ENCODE data around the gene PDLIM4.

Gene PDLIM4

GRCh38 chr5:132308701-132309100, 51.2 kb downstream of the PDLIM4 start:
- no peak overlapping the region for H3K4me3 ChIP-seq (replicated peaks; ENCODE audit: low read depth, low read length)
- no peak for TF ChIP-seq CTCF (IDR thresholded peaks at IDR 0.05; ENCODE audit: low read depth, low read length, missing control alignments)
- no peak for DNase-seq (ENCODE audit: extremely low read depth, low read depth)

DNA sequence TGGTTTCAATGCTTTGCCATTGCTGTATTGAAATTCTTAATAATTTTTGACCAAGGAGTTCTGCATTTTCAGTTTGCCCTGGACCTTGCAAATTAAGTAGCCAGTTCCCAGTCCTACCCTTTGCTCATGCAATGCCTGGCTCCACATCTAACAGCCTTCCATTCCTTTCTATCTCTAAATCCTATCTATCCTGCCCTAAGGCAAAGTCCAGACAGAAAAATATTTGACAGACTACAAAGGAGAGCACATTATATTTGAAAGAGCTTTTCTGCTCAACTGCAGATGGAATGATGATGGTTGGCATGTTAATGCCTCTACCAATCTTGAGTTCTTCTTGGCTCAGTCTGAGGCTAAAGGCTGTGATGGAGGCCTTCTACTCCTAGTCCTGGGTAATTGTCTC, 52.2 kb downstream of the PDLIM4 start:
- TF ChIP-seq CTCF (IDR thresholded peaks at IDR 0.05; ENCODE audit: low read depth, low read length, missing control alignments), result no peak
- no peak for DNase-seq (ENCODE audit: extremely low read depth, low read depth)

GRCh38 chr5:132310141-132310834, 52.8 kb downstream of the PDLIM4 start:
- no peak for TF ChIP-seq CTCF (IDR thresholded peaks at IDR 0.05; ENCODE audit: low read depth, low read length, missing control alignments)
- no peak overlapping the region for H3K4me3 ChIP-seq (replicated peaks; ENCODE audit: low read depth, low read length)
- no peak for DNase-seq (ENCODE audit: extremely low read depth, low read depth)

More for the DNA sequence above, 52.2 kb downstream of the PDLIM4 start:
- H3K4me3 ChIP-seq (replicated peaks; ENCODE audit: low read depth, low read length), result no peak overlapping the region

GRCh38 chr5:132313366-132313765, 55.9 kb downstream of the PDLIM4 start:
- no peak for TF ChIP-seq CTCF (IDR thresholded peaks at IDR 0.05; ENCODE audit: low read depth, low read length, missing control alignments)
- DNase-seq (ENCODE audit: extremely low read depth, low read depth), result no peak
- no peak overlapping the region for H3K4me3 ChIP-seq (replicated peaks; ENCODE audit: low read depth, low read length)

DNA sequence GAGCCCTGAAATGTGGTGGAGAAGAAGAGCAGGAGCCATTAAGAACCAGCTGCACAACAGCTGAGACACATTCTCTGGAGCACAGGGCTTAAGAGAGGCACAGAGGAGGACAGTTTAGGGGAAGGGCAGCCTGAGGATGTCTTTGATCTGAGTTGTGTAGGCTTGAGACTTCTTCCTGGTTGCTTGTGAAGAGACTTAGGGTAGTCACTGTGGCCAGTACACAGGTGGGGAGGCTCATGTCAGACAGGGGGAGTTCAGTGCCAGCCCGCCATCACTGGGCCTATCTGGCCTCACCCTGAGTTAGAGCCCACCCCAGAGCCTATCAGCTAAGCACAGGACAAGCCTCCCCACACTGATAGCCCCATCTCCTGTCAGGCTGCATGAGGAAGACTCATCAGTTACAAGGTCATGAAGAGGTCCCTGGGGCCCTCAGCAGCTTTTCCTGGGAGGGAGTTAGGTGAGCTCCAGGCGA, 56.5 kb downstream of the PDLIM4 start:
- no peak for TF ChIP-seq CTCF (IDR thresholded peaks at IDR 0.05; ENCODE audit: low read depth, low read length, missing control alignments)

GRCh38 chr5:132315529-132316067, 58.1 kb downstream of the PDLIM4 start:
- H3K4me3 ChIP-seq (replicated peaks; ENCODE audit: low read depth, low read length), result no peak overlapping the region
- TF ChIP-seq CTCF (IDR thresholded peaks at IDR 0.05; ENCODE audit: low read depth, low read length, missing control alignments), result no peak
- DNase-seq (ENCODE audit: extremely low read depth, low read depth), result no peak

More for the DNA sequence above, 56.5 kb downstream of the PDLIM4 start:
- no peak for DNase-seq (ENCODE audit: extremely low read depth, low read depth)
- no peak overlapping the region for H3K4me3 ChIP-seq (replicated peaks; ENCODE audit: low read depth, low read length)

Data from HFF-Myc (cell line).